Mammary epithelial cell (primary cell): Measurements from ENCODE around the gene NOM1.
"Not testable (repeated sequence)": the region's sequence is repeated elsewhere in the genome, so short reads cannot be mapped to it uniquely, and the experiment has no call there.

Experiments
- CTCF ChIP-seq, 2 donors: IDR thresholded peaks in 1 of 2; conservative IDR thresholded peaks in 1 of 2; 2 replicates each; pipeline ENCODE4 v1.5.1; 2011 to 2012; ENCODE audit warnings: inconsistent platforms in 2 of 2, low read length in 2 of 2, mild to moderate bottlenecking in 2 of 2, control low read depth in 1 of 2, low read depth in 1 of 2; ENCODE audit not compliant: insufficient read depth in 1 of 2; ENCODE audit errors: extremely low read depth in 1 of 2
- EZH2 ChIP-seq: IDR thresholded peaks from 2 replicates; pipeline ENCODE4 v1.6.1; 2012; ENCODE audit warnings: low read length, inconsistent platforms, borderline replicate concordance

GRCh38 chr7:156922304-156922703 lies 27.2 kb upstream of the NOM1 start:
- not testable (repeated sequence) for TF ChIP-seq CTCF (conservative IDR thresholded peaks at IDR 0.05 in 1 of 2, IDR thresholded peaks at IDR 0.05 in 1 of 2; ENCODE audit: extremely low read depth in 1 of 2, insufficient read depth in 1 of 2, low read depth in 1 of 2, low read length in 2 of 2); EZH2
